ENCODE data around the gene MAGEE1.

GRCh38 chrX:76434103-76434741 lies 6.7 kb downstream of the MAGEE1 start:
- TF ChIP-seq CTCF (IDR thresholded peaks at IDR 0.05; ENCODE audit: borderline replicate concordance, extremely low read depth, low read length, poor library complexity, severe bottlenecking): no peak
- no peak for TF ChIP-seq EZH2 (IDR thresholded peaks at IDR 0.05; ENCODE audit: borderline replicate concordance, low read depth, low read length, severe bottlenecking)

Measured in DND-41 (cell line).